KMS-11 (cell line): ENCODE measurements around the gene DACT3.

Source experiments
- H2AFZ ChIP-seq: fragments of 200-600 bp; sonication (generic); 2 replicates; pipeline ENCODE4 v1.6.1; 2016; ENCODE audit warnings: antibody characterized with exemption, mixed run types, low read depth
- H3K27ac ChIP-seq: fragments of 200-600 bp; sonication (generic); 2 replicates; pipeline ENCODE4 v1.6.1; 2016; ENCODE audit warnings: mild to moderate bottlenecking, mixed run types
- H3K27me3 ChIP-seq: fragments of 200-600 bp; sonication (generic); 2 replicates; pipeline ENCODE4 v1.6.1; 2017; ENCODE audit warnings: mild to moderate bottlenecking, low read depth, mixed run types, moderate library complexity; ENCODE audit not compliant: insufficient read depth
- H3K36me3 ChIP-seq: fragments of 200-600 bp; sonication (generic); 2 replicates; pipeline ENCODE4 v1.6.1; 2017; ENCODE audit warnings: mild to moderate bottlenecking, mixed run types; ENCODE audit not compliant: insufficient read depth
- H3K4me1 ChIP-seq: fragments of 200-600 bp; sonication (generic); 2 replicates; pipeline ENCODE4 v1.6.1; 2016; ENCODE audit warnings: mild to moderate bottlenecking, low read depth, mixed run types; ENCODE audit not compliant: poor library complexity, severe bottlenecking
- H3K4me2 ChIP-seq: fragments of 200-600 bp; sonication (generic); 2 replicates; pipeline ENCODE4 v1.7.0; 2016; ENCODE audit warnings: mild to moderate bottlenecking, mixed run types
- H3K4me3 ChIP-seq: fragments of 200-600 bp; sonication (generic); IDR thresholded peaks from 2 replicates; pipeline ENCODE4 v1.6.1; 2017; ENCODE audit warnings: low read depth, low read length, mixed read lengths; ENCODE audit not compliant: insufficient read depth
- H3K79me2 ChIP-seq: fragments of 200-600 bp; sonication (generic); 2 replicates; pipeline ENCODE4 v1.6.1; 2016; ENCODE audit warnings: low read depth, mixed run types; ENCODE audit not compliant: insufficient read depth
- H3K9ac ChIP-seq: fragments of 200-600 bp; sonication (generic); 2 replicates; pipeline ENCODE4 v1.6.1; 2016; ENCODE audit warnings: mild to moderate bottlenecking, mixed run types
- H4K20me1 ChIP-seq: fragments of 200-600 bp; sonication (generic); 2 replicates; pipeline ENCODE4 v1.6.1; 2016; ENCODE audit warnings: mild to moderate bottlenecking, mixed run types; ENCODE audit not compliant: insufficient read depth
- CTCF ChIP-seq: fragments of 200-600 bp; sonication (generic); conservative IDR thresholded peaks from 2 replicates; pipeline ENCODE4 v1.6.1; 2017; ENCODE audit warnings: low read depth, mild to moderate bottlenecking, antibody characterized with exemption, low read length, moderate library complexity, mixed read lengths

Gene DACT3

GRCh38 chr19:46608178-46608577 lies 52.8 kb downstream of the DACT3 start:
- H3K27me3 ChIP-seq: peaks cover 21% of the 10 kb centered on the region; the same call in 1 of the 2 replicates
- no peak overlapping the region for H3K4me2 ChIP-seq
- no peak overlapping the region for H3K4me3 ChIP-seq
- H3K27ac ChIP-seq: no peak overlapping the region
- TF ChIP-seq CTCF: no peak
- H3K79me2 ChIP-seq: peaks cover 16% of the 10 kb centered on the region; the same call in 1 of the 2 replicates
- no peaks in the 10 kb centered on the region; the same call in 1 of the 2 replicates for H3K36me3 ChIP-seq
- peaks cover 4% of the 10 kb centered on the region; the same call in 1 of the 2 replicates for H4K20me1 ChIP-seq
- H3K4me1 ChIP-seq: peaks cover 35% of the 10 kb centered on the region
- no peak overlapping the region for H3K9ac ChIP-seq
- no peak overlapping the region for H2AFZ ChIP-seq

GRCh38 chr19:46607448-46607841 lies 53.5 kb downstream of the DACT3 start:
- Histone ChIP-seq H3K4me2 (no peak overlapping the region), H2AFZ (no peak overlapping the region), H3K27me3 (peaks cover 16% of the 10 kb centered on the region; the same call in 1 of the 2 replicates), H3K36me3 (no peaks in the 10 kb centered on the region; the same call in 1 of the 2 replicates), H3K9ac (no peak overlapping the region), H3K4me3 (no peak overlapping the region), H3K4me1 (peaks cover 40% of the 10 kb centered on the region), H4K20me1 (peaks cover 4% of the 10 kb centered on the region; the same call in 1 of the 2 replicates), H3K27ac (no peak overlapping the region), H3K79me2 (peaks cover 20% of the 10 kb centered on the region; the same call in 1 of the 2 replicates)
- no peak for TF ChIP-seq CTCF

- TF ChIP-seq CTCF: no peak
- H3K4me1 ChIP-seq: peaks cover 37% of the 10 kb centered on the region
- no peak overlapping the region for H2AFZ ChIP-seq
- H3K9ac ChIP-seq: no peak overlapping the region
- H3K36me3 ChIP-seq: no peaks in the 10 kb centered on the region; the same call in 1 of the 2 replicates
- H3K27me3 ChIP-seq: peaks cover 11% of the 10 kb centered on the region; the same call in 1 of the 2 replicates
- peaks cover 4% of the 10 kb centered on the region; the same call in 1 of the 2 replicates for H4K20me1 ChIP-seq
- H3K4me2 ChIP-seq: no peak overlapping the region
- H3K79me2 ChIP-seq: peaks cover 26% of the 10 kb centered on the region; the same call in 1 of the 2 replicates
- H3K27ac ChIP-seq: no peak overlapping the region
- no peak overlapping the region for H3K4me3 ChIP-seq
Measured at GRCh38 chr19:46606681-46607447, 54.1 kb downstream of the DACT3 start.

- peaks cover 32% of the 10 kb centered on the region; the same call in 1 of the 2 replicates for H3K79me2 ChIP-seq
- no peak overlapping the region for H3K9ac ChIP-seq
- H3K4me1 ChIP-seq: peaks cover 28% of the 10 kb centered on the region
- H3K27ac ChIP-seq: no peak overlapping the region
- no peak overlapping the region for H3K4me2 ChIP-seq
- H3K4me3 ChIP-seq: no peak overlapping the region
- H3K27me3 ChIP-seq: peaks cover 5% of the 10 kb centered on the region; the same call in 1 of the 2 replicates
- no peak for TF ChIP-seq CTCF
- no peaks in the 10 kb centered on the region; the same call in 1 of the 2 replicates for H3K36me3 ChIP-seq
- H4K20me1 ChIP-seq: peaks cover 4% of the 10 kb centered on the region; the same call in 1 of the 2 replicates
- no peak overlapping the region for H2AFZ ChIP-seq
Measured at GRCh38 chr19:46606019-46606418, 55.0 kb downstream of the DACT3 start.
